Adrenal gland (tissue), 12 donors: ENCODE results near the gene MAP1B. TPM values are rescaled to one million over a fixed set of nuclear protein-coding genes. Genes with fewer than 3 reads are reported as not detected.
"Not testable (repeated sequence)": the region's sequence is repeated elsewhere in the genome, so short reads cannot be mapped to it uniquely, and the experiment has no call there.

Experiments
- DNase-seq, 7 donors: peaks; one replicate each; pipeline ENCODE4 v3.0.0-alpha.2; 2019 to 2020
- H3K27ac ChIP-seq, 5 donors: fragments of 200-600 bp; sonication (generic) in 4 of 5; 1 replicate in 3 of 5; 2 replicates in 2 of 5; pipeline versions ENCODE4 v1.5.1 to v1.8.0; 2016 to 2020; ENCODE audit warnings: mild to moderate bottlenecking in 1 of 5
- H3K27me3 ChIP-seq: fragments of 200-600 bp; 2 replicates; pipeline ENCODE4 v1.8.0; 2021
- H3K36me3 ChIP-seq, 2 donors: fragments of 200-600 bp; replicated peaks in 1 of 2; 1 replicate in 1 of 2; 2 replicates in 1 of 2; pipeline versions ENCODE4 v1.5.1 to v1.8.0; 2018 to 2022
- H3K4me1 ChIP-seq, 2 donors: fragments of 200-600 bp; replicated peaks in 1 of 2; 1 replicate in 1 of 2; 2 replicates in 1 of 2; pipeline versions ENCODE4 v1.5.1 to v1.8.0; 2018 to 2021
- H3K4me3 ChIP-seq, 4 donors: fragments of 200-600 bp; sonication (generic) in 3 of 4; one replicate each; pipeline ENCODE4 v1.5.1; 2016 to 2018
- H3K9me3 ChIP-seq, 3 donors: fragments of 200-600 bp; sonication (generic) in 1 of 3; replicated peaks in 1 of 3; 1 replicate in 2 of 3; 2 replicates in 1 of 3; pipeline versions ENCODE4 v1.5.1 to v1.8.0; 2016 to 2021
- CTCF ChIP-seq, 6 experiments: fragments of 450-650 bp in 4 of 6; fragments of 200-600 bp in 2 of 6; sonication (generic) in 1 of 6; IDR thresholded peaks; 1 replicate in 5 of 6; 2 replicates in 1 of 6; pipeline versions ENCODE4 v1.5.1 to v1.8.0; 2016 to 2021; ENCODE audit warnings: antibody characterized with exemption in 6 of 6, mild to moderate bottlenecking in 2 of 6, moderate library complexity in 1 of 6
- POLR2A ChIP-seq, 2 donors: fragments of 450-650 bp; IDR thresholded peaks; one replicate each; pipeline ENCODE4 v1.6.1; 2017; ENCODE audit warnings: antibody characterized with exemption in 2 of 2, mild to moderate bottlenecking in 2 of 2, moderate library complexity in 1 of 2
- WGBS, 4 donors: extraction: QIAGEN DNeasy Blood & Tissue Kit in 2 of 4; methylation state at CpG; one replicate each; pipeline versions ENCODE4 v1.1.5 to v1.1.7; 2013 to 2017; 5-methylcytosine and 5-hydroxymethylcytosine counted together
- intact Hi-C, 2 donors: fragments of 100-400 bp; cut with DNase I; formaldehyde crosslinking; loops; one replicate each; pipeline versions ENCODE4 v1.14.1 to v1.15.0; 2022 to 2023
- polyA plus RNA-seq, 3 donors: library from polyadenylated mRNA; stranded (reverse); fragments of 200-250 nt in 2 of 3; fragments of 350-450 nt in 1 of 3; fragmentation: Illumina TruSeq in 1 of 3; extraction: RNeasy Lipid Tissue Mini Kit (QIAGEN cat#74804) in 1 of 3; gene quantifications; one replicate each; pipeline ENCODE4 v1.2.3, GENCODE V29; 2013 to 2014
- total RNA-seq, 9 donors: library from RNA; depleted of rRNA in 4 of 9; stranded (reverse); fragments of >200 nt in 4 of 9; fragments of 120-200 nt in 1 of 9; fragmentation: NEBNext Ultra II Directional in 1 of 9; extraction: Animal tissue kit (Norgen Biotek cat#: 25700) in 1 of 9; gene quantifications; one replicate each; pipeline versions ENCODE4 v1.1.0 to v1.2.4, GENCODE V29; 2013 to 2023
- donor health status: healthy with polysubstance abuse.
- donor health status: Bipolar disorder and iron deficiency.
- donor health status: DM: yes; HTN: yes; CAD: no.
- donor health status: DM: no; HTN: no; CAD: no.
- donor health status: DM: no; HTN: no; CAD: no.
- donor health status: DM: yes; HTN: yes; CAD: no.

The MAP1B gene
- total and polyA plus RNA-seq, 12 donors, result 11.5 to 258 (median 67.5) TPM

GRCh38 chr5:72170101-72170500 lies 62.8 kb downstream of the MAP1B start:
- H3K4me1 ChIP-seq, result peaks cover 0 to 23% of the 10 kb centered on the region in 2 donors
- intact Hi-C loops, result no loop called here
- TF ChIP-seq CTCF (IDR thresholded peaks at IDR 0.05) (no peak), POLR2A (IDR thresholded peaks at IDR 0.05) (no peak)
- DNase-seq, result no peak
- WGBS, 4 donors, result 68 to 76% (median 71%) methylated on average over 2 of the region's 2 CpGs
- H3K9me3 ChIP-seq, result no peaks in the 10 kb centered on the region
- H3K27ac ChIP-seq, result no peak overlapping the region
- no peak overlapping the region for H3K4me3 ChIP-seq
- no peaks in the 10 kb centered on the region for H3K36me3 ChIP-seq
- H3K27me3 ChIP-seq, result no peaks in the 10 kb centered on the region

GRCh38 chr5:72171181-72171580 lies 63.9 kb downstream of the MAP1B start:
- DNase-seq, H3K9me3 ChIP-seq, intact Hi-C loops, H3K27ac ChIP-seq, H3K4me3 ChIP-seq, H3K27me3 ChIP-seq, H3K36me3 ChIP-seq: not testable (repeated sequence)
- peaks cover 0 to 18% of the 10 kb centered on the region in 2 donors for H3K4me1 ChIP-seq
- WGBS, 4 donors, result 89 to 95% (median 91%) methylated on average over 3 of the region's 3 CpGs

GRCh38 chr5:72171667-72172066 lies 64.4 kb downstream of the MAP1B start:
- Histone ChIP-seq H3K9me3 (no peaks in the 10 kb centered on the region), H3K4me3 (no peak overlapping the region), H3K36me3 (no peaks in the 10 kb centered on the region), H3K27me3 (no peaks in the 10 kb centered on the region), H3K4me1 (peaks cover 0 to 13% of the 10 kb centered on the region in 2 donors), H3K27ac (no peak overlapping the region)
- 89 to 91% (median 90%) methylated on average over 6 of the region's 6 CpGs for WGBS, 4 donors
- intact Hi-C loops, result no loop called here
- TF ChIP-seq CTCF (IDR thresholded peaks at IDR 0.05), result no peak
- no peak for TF ChIP-seq POLR2A (IDR thresholded peaks at IDR 0.05)
- DNase-seq, result no peak

- Histone ChIP-seq H3K27me3 (no peaks in the 10 kb centered on the region), H3K4me1 (peaks cover 0 to 4% of the 10 kb centered on the region in 2 donors), H3K4me3 (no peak overlapping the region), H3K27ac (no peak overlapping the region), H3K36me3 (no peaks in the 10 kb centered on the region), H3K9me3 (no peaks in the 10 kb centered on the region)
- 89 to 95% (median 94%) methylated on average over 4 of the region's 4 CpGs for WGBS, 4 donors
- DNase-seq, result no peak
- intact Hi-C loops, result no loop called here
- TF ChIP-seq POLR2A (IDR thresholded peaks at IDR 0.05) (no peak), CTCF (IDR thresholded peaks at IDR 0.05) (no peak)
These were observed 65.5 kb downstream of the MAP1B start for GRCh38 chr5:72172786-72173185.

- Histone ChIP-seq H3K4me3 (no peak overlapping the region), H3K9me3 (no peaks in the 10 kb centered on the region), H3K27me3 (no peaks in the 10 kb centered on the region), H3K4me1 (no peaks in the 10 kb centered on the region), H3K27ac (no peak overlapping the region), H3K36me3 (no peaks in the 10 kb centered on the region)
- DNase-seq, result no peak
- TF ChIP-seq CTCF (IDR thresholded peaks at IDR 0.05) (no peak), POLR2A (IDR thresholded peaks at IDR 0.05) (no peak)
- 92 to 96% (median 94%) methylated on average over 3 of the region's 3 CpGs for WGBS, 4 donors
- intact Hi-C loops, result no loop called here
These were observed 70.3 kb downstream of the MAP1B start for GRCh38 chr5:72177538-72177937.
